HL-60 (cell line): Measurements from ENCODE around the gene FGF12.

Experiments
- DNase-seq, 2 experiments: peaks; one replicate each; pipeline ENCODE4 v3.0.0-alpha.2; 2010 to 2020; ENCODE audit warnings: low read depth in 1 of 2, low spot score in 1 of 2
- H3K27ac ChIP-seq: fragments of 250-450 bp; sonication (Bioruptor Pico); replicated peaks from 2 replicates; pipeline ENCODE4 v1.5.1; 2020; ENCODE audit warnings: mild to moderate bottlenecking, moderate library complexity
- H3K27me3 ChIP-seq: fragments of 250-450 bp; sonication (Bioruptor Pico); 2 replicates; pipeline ENCODE4 v1.5.1; 2021; ENCODE audit warnings: mild to moderate bottlenecking, moderate library complexity; ENCODE audit not compliant: insufficient read depth, poor library complexity, severe bottlenecking
- H3K4me3 ChIP-seq: replicated peaks from 2 replicates; pipeline ENCODE4 v1.5.1; 2011; ENCODE audit warnings: mild to moderate bottlenecking, control low read depth, low read length; ENCODE audit not compliant: insufficient read depth
- CTCF ChIP-seq: IDR thresholded peaks from one replicate; pipeline ENCODE4 v1.5.1; 2011; ENCODE audit warnings: low read length, control low read depth, inconsistent platforms; ENCODE audit not compliant: insufficient read depth
- GABPA ChIP-seq: IDR thresholded peaks from 2 replicates; pipeline ENCODE4 v1.6.1; 2012; ENCODE audit warnings: low read depth
- POLR2AphosphoS5 ChIP-seq: IDR thresholded peaks from 2 replicates; pipeline ENCODE4 v1.6.1; 2012; ENCODE audit warnings: low read depth
- REST ChIP-seq: IDR thresholded peaks from 2 replicates; pipeline ENCODE4 v1.6.1; 2012; ENCODE audit warnings: low read depth; ENCODE audit not compliant: insufficient replicate concordance
- SPI1 ChIP-seq: IDR thresholded peaks from 2 replicates; pipeline ENCODE4 v1.6.1; 2012; ENCODE audit warnings: low read depth, mild to moderate bottlenecking, borderline replicate concordance

The FGF12 gene

GRCh38 chr3:192365571-192365970 lies 361.8 kb downstream of the FGF12 start:
- Histone ChIP-seq H3K4me3 (no peak overlapping the region), H3K27ac (no peak overlapping the region), H3K27me3 (no peaks in the 10 kb centered on the region)
- DNase-seq, result no peak
- TF ChIP-seq SPI1, result no peak
- TF ChIP-seq POLR2AphosphoS5, result no peak
- no peak for TF ChIP-seq REST
- TF ChIP-seq CTCF, result no peak
- no peak for TF ChIP-seq GABPA

GRCh38 chr3:192364316-192364715 lies 363.0 kb downstream of the FGF12 start:
- Histone ChIP-seq H3K27me3 (no peaks in the 10 kb centered on the region), H3K4me3 (no peak overlapping the region), H3K27ac (no peak overlapping the region)
- TF ChIP-seq SPI1 (peak; percentile 64), POLR2AphosphoS5 (no peak)
- DNase-seq, result no peak

- no peak for TF ChIP-seq SPI1
Observed at GRCh38 chr3:192354687-192355086, 372.7 kb downstream of the FGF12 start.

GRCh38 chr3:192352142-192352541 lies 375.2 kb downstream of the FGF12 start:
- TF ChIP-seq REST (no peak), GABPA (no peak), POLR2AphosphoS5 (no peak), SPI1 (no peak), CTCF (no peak)
- DNase-seq, result no peak
- Histone ChIP-seq H3K4me3 (no peak overlapping the region), H3K27ac (no peak overlapping the region), H3K27me3 (no peaks in the 10 kb centered on the region)

More at GRCh38 chr3:192354687-192355086, 372.7 kb downstream of the FGF12 start:
- no peak overlapping the region for H3K4me3 ChIP-seq
- H3K27ac ChIP-seq, result no peak overlapping the region
- no peak for DNase-seq
- H3K27me3 ChIP-seq, result no peaks in the 10 kb centered on the region

- no peak for DNase-seq
- no peak for TF ChIP-seq REST
- TF ChIP-seq CTCF, result no peak
- no peak for TF ChIP-seq SPI1
- no peak for TF ChIP-seq GABPA
- no peak for TF ChIP-seq POLR2AphosphoS5
- no peak overlapping the region for H3K4me3 ChIP-seq
- H3K27ac ChIP-seq, result no peak overlapping the region
- H3K27me3 ChIP-seq, result no peaks in the 10 kb centered on the region
Observed at GRCh38 chr3:192351441-192351840, 375.9 kb downstream of the FGF12 start.
